ENCODE measurements around the gene CMYA5. TPM values are rescaled to one million over a fixed set of nuclear protein-coding genes. Genes with fewer than 3 reads are reported as not detected.
"Not testable (repeated sequence)": the region's sequence is repeated elsewhere in the genome, so short reads cannot be mapped to it uniquely, and the experiment has no call there.

The CMYA5 gene
- total RNA-seq, 1 donor from 2014 or later: under 0.01 TPM

DNA sequence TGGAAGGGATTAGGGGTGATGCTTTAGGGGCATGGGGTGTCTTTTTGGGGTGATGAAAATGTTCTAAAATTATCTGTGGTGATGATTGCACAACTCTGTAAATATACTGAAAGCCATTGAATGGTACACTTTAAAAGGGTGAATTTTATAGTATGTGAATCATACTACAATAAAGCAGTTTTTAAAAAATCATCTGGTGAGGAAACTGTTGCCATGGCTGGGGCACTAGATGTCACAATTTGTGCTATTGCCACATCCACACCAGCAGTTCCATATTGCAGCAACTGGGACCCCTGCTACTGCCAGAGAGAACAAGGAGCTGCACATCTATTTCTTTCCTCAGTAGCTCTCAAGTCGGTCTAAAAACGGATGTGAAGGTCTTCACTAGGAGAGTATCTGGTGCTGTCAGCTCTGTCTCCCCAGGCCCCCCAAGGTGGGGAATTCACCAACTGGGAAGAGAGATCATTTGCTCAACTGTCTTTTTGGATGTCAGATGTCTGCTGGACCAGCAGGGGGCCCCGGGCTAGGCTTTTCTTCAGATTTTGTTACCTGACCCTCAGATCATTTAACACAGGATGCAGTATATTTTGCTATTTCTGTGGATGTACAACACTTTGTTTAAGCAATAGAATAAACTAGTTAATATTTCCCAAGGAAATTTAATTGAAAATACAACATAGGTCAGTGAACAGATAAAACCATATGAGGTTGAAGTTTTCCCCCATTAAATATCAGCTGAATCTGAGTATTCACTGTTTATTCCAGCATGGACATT, 13.2 kb downstream of the CMYA5 start:
- peak in 1 of 2 donors; percentile 13 for DNase-seq (ENCODE audit: low read depth in 2 of 2)

DNA sequence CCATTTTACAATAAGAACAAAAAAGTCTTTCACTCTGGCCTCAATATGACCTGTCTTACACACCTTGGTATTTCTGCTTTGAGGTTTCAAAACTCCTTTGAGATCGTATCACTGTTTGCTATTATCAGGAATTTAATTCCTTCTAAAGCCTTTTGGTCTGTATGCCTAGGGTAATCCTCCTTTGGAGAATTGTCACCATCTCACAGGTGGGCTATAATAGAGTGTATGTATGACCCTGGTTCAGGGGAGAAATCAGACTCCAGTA, 13.7 kb downstream of the CMYA5 start:
- DNase-seq (ENCODE audit: low read depth in 2 of 2): no peak

DNA sequence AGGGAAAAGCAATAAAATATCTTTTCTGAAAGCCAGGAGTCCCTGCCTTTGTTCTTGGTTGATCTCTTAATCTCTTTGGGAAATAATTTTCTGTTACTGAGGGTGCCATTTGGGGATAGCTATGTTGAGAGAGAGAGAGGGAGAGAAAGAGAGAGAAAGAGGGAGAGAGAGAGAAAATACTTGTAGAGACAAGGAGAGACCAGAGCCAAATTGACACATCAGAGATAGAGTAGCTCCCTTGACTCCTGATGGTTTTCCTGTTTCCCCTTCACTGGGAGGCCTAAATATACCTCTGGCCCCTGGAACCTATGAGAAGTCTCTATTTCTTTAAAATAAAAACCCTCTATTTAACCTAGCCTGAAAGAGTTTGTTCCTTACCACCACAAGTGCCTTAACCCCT, 14.9 kb downstream of the CMYA5 start:
- DNase-seq (ENCODE audit: low read depth in 2 of 2): no peak

DNA sequence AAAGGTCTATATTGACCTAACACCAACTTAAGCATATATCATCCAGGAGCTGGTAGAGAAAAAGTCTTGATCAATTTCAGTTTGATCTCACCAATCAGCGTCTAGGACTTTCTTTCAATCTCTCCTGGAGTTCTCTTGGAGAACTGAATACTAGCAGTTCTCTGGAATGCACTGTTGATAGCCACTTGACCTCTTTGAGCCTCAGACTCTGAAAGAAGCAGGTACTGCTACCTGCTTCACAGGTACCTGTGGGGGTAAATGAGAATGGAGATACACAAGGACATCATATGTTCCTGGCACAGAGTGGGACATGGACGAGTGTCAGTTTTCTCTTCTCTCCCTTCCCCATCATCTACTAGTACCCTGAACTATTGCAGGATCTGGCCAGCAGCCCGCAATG, 16.0 kb downstream of the CMYA5 start:
- DNase-seq (ENCODE audit: low read depth in 2 of 2): no peak

DNA sequence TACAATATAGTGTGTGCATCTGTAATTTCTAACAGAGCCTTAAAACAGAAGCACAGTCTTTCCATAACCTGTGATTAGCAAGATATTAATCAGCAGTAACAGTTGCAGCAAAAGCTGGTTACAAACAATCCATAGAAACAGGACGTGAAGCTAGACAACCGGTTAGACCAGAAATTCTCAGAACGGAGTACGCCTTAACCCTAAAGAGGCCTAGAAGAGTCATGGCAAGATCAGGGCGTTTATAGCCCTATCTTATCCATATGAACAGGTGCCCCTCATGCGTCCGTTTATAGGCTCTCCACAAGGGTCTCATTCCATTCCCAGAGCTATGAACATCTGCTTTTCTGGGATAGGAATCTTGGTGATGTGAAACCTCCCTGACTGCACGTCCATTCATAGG, 16.7 kb downstream of the CMYA5 start:
- not testable (repeated sequence) for DNase-seq (ENCODE audit: low read depth in 2 of 2)

DNA sequence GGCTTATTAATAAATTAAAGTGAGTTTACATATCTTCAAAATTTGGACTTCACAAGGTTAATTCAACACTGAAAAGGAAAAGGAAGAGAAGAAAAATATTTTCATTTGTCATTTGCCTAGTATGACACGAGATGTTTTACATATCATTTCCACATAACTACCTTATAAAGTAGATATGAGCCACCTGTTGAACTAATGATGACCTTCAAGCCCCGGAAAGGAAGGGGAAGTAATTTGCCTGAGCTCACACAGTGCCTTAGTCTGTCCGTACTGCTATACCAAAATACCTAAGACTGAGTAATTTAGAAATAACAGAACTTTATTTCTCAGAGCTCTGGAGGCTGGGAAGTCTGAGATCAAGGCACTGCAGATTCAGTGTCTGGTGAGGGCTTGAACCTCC, 17.9 kb downstream of the CMYA5 start:
- DNase-seq (ENCODE audit: low read depth in 2 of 2): no peak

DNA sequence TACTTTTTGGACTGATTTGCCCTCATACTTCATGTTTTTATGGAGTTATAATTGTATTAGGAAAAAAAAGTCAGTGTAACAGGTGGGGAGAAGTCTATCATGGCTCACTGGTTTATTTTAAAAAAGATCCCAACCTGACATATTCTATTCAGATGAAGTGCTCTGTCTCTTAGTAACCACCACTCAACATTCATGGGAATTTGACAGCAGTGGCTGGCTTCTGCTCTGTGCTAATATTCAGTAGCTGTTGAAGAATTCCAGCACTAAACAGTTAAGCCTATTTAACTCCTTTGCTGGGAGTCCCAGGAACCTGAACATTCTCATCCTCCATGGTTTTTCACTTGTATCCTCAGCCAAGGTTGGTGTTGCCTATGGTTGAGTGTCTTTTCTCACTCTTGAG, 23.1 kb downstream of the CMYA5 start:
- no peak for DNase-seq (ENCODE audit: low read depth in 2 of 2)

DNA sequence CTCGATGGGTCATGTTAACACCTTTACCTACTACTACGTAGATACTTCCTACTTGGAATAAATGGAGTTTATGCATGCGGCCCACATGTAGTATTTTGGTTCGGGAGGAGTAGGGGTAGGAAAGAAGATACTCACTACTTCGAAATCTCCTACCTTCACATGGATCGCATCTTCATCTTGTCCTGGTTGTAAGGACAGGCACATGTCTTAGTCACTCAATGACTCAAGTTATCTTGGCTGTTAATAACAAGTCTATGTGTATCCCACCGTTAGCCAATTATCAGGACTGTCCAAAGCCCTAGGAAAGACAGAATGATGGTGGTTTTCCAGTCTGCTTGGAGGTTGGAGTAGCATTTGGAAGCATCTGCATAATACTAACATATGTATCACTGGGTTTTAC, 24.1 kb downstream of the CMYA5 start:
- no peak for DNase-seq (ENCODE audit: low read depth in 2 of 2)

DNA sequence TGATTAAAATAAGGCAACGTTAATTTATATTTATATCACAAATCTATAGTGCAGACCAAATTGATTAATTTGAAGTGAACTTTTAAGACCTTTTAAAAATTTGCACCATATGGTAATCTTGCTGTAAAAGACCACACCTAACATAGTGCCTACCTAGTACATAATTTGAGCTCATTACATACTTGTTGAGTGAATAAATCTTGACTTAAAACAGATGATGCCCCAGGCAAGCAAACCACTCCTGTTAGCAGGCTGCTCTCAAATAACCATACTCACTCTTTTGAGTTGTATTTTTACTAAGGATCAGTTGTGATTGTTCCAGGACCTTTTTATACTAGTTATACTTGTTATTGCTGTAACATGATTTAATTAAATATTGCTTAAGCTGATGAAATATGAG, 27.2 kb downstream of the CMYA5 start:
- no peak for DNase-seq (ENCODE audit: low read depth in 2 of 2)

DNA sequence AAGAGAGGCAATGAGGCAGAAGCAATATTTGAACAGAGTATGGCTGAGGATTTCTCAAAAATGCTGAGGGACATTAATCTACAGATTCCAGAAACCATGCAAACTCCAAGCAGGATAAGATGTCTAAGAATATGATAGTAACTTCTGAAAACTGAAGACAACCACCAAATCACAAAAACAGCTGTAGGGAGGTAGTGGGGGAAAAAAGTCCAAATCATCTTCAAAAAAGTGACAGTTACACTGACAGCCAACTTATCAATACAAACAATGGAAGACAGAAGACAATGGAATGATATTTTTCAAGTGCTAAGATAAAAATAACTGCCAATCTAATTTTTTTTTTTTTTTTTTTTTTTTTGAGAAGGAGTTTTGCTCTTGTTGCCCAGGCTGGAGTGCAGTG, 30.5 kb downstream of the CMYA5 start:
- DNase-seq (ENCODE audit: low read depth in 2 of 2): no peak

DNA sequence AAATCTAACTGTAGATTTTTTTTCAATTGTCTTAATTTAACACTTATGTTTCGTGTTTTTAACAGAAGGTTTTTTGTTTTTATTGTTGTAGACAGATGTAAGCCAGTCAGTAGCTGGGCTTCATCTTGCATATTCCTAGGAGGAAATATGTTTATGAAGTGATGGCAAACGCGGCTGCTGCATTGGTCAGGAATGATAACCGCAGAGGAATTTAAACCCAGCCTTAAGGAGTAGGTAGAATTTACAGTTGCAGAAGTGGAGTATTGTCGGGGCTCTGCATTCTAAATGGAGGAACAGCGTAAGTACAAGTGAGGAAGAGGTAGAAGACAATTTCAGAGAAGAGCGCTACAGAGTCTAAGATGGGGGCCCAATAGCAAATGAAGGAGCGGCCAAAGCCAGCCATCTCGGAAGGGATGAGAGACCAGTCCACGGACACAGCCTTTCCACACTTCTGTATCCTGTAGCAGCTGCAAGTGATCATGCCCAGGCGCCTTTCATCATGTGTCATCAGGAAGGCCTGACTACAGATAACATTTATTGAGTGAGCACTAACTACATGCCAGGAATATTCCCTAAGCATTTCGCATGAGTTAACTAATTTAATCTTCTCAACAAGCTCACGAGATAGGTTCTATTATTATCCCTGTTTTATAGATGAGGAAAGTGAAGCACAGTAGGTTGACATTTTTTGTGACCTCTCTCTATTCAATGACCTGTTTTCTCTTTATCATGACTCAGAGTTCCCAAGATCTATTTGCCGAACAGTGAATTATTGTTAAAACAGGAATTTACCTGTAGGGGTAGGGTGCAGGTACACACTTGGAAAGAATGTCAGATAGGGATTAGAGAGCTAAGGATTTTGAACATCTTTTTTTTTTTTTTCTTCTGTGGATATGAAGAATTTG, 38.1 kb downstream of the CMYA5 start:
- DNase-seq (ENCODE audit: low read depth in 2 of 2): no peak

DNA sequence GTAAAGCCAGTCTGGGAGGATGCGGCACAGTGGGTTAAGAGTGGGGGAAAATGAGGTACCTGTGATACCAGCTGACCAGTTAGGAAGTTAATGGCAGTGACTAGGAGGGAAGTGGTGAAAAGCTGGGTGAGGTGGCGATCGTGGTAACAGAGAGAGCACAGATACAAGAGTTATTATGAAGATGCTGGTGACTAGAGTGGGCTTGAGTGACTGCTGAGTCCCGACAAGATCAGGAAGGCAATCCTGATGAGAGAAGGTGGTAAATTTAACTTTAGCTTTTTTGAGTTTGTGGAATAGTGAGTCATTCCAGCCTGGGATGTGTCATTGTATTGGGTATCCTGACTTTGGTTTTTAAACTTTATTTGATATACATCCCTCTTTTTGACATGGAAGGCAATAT, 38.8 kb downstream of the CMYA5 start:
- no peak for DNase-seq (ENCODE audit: low read depth in 2 of 2)

DNA sequence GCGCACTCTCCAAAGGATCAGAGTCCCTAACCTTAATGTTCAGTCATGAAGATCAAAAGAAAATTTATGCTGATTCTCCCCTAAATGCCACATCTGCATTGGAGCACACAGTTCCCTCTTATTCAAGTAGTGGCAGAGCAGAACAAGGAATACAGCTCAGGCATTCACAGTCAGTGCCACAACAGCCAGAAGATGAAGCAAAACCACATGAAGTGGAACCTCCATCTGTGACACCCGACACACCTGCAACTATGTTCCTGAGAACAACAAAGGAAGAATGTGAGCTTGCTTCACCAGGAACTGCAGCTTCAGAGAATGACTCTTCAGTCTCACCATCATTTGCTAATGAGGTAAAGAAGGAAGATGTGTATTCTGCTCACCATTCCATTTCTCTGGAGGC, 40.0 kb downstream of the CMYA5 start:
- DNase-seq (ENCODE audit: low read depth in 2 of 2): no peak

DNA sequence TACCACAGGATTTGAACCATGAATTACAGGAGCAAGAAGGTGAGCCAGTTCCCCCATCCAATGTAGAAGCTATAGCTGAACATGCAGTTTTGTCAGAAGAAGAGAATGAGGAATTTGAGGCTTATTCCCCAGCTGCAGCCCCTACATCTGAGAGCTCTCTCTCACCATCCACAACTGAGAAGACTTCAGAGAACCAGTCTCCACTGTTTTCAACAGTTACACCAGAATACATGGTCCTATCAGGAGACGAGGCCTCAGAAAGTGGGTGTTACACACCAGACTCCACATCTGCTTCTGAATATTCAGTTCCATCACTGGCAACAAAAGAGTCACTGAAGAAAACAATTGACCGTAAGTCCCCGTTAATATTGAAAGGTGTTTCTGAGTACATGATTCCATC, 40.9 kb downstream of the CMYA5 start:
- DNase-seq (ENCODE audit: low read depth in 2 of 2): no peak

DNA sequence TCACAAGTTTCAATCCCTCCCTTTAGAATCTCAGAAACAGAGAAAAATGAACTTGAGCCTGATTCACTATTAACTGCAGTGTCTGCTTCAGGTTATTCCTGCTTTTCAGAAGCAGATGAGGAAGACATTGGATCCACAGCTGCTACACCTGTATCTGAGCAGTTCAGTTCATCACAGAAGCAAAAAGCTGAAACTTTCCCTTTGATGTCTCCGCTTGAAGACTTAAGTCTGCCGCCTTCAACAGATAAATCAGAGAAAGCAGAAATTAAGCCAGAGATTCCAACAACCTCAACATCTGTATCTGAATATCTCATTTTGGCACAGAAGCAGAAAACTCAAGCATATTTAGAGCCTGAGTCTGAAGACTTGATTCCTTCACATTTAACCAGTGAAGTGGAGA, 42.1 kb downstream of the CMYA5 start:
- no peak for DNase-seq (ENCODE audit: low read depth in 2 of 2)

DNA sequence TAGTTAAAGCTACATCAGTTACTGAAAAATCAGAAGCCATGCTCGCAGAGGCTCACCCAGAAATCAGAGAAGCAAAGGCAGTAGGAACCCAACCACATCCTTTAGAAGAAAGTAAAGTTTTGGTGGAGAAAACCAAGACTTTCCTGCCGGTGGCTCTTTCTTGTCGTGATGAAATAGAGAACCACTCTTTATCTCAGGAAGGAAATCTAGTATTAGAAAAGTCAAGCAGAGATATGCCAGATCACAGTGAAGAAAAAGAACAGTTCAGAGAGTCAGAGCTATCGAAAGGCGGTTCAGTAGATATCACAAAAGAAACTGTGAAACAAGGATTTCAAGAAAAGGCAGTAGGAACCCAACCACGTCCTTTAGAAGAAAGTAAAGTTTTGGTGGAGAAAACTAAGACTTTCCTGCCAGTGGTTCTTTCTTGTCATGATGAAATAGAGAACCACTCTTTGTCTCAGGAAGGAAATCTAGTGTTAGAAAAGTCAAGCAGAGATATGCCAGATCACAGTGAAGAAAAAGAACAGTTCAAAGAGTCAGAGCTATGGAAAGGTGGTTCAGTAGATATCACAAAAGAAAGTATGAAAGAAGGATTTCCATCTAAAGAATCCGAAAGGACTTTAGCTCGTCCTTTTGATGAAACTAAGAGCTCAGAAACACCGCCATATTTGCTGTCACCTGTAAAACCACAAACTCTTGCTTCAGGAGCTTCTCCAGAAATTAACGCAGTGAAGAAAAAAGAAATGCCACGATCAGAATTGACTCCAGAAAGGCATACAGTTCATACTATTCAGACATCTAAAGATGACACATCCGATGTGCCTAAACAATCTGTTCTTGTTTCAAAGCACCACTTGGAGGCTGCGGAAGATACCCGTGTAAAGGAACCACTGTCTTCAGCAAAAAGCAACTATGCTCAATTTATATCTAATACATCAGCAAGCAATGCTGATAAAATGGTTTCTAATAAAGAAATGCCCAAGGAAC, 47.2 kb downstream of the CMYA5 start:
- no peak for DNase-seq (ENCODE audit: low read depth in 2 of 2)

DNA sequence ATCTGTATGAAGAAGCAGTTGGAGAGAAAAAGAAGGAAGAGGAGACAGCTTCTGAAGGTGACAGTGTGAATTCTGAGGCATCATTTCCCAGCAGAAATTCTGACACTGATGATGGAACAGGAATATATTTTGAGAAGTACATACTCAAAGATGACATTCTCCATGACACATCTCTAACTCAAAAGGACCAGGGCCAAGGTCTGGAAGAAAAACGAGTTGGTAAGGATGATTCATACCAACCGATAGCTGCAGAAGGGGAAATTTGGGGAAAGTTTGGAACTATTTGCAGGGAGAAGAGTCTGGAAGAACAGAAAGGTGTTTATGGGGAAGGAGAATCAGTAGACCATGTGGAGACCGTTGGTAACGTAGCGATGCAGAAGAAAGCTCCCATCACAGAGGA, 48.7 kb downstream of the CMYA5 start:
- no peak for DNase-seq (ENCODE audit: low read depth in 2 of 2)

DNA sequence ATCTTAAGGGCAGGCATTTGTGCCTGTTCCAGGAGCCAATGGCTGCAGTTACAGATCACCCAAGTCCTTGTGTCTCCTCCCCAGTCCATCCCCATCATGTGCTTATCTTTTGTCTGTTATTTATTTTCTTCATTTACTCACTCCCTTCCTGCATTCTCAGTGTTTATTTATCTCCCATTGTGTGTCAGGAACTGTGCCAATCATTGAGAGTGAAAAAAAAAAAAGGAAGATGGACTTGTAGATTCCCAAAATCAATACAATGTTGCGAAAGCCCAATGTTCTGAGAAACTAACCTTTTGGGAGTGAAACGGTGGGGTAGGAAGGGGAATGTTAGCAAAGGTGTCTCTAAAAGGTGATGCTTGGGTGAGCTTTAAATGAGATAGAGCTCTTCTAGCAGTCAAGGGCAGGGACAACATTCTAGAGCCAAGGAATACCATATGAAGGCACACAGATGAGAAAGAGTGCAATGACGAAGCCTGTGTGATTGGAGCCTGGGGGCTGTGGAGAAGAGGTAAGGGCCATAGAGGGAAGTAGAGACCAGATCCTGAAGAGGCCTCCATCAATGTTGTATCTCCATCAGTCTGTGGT, 53.0 kb downstream of the CMYA5 start:
- no peak for DNase-seq (ENCODE audit: low read depth in 2 of 2)

DNA sequence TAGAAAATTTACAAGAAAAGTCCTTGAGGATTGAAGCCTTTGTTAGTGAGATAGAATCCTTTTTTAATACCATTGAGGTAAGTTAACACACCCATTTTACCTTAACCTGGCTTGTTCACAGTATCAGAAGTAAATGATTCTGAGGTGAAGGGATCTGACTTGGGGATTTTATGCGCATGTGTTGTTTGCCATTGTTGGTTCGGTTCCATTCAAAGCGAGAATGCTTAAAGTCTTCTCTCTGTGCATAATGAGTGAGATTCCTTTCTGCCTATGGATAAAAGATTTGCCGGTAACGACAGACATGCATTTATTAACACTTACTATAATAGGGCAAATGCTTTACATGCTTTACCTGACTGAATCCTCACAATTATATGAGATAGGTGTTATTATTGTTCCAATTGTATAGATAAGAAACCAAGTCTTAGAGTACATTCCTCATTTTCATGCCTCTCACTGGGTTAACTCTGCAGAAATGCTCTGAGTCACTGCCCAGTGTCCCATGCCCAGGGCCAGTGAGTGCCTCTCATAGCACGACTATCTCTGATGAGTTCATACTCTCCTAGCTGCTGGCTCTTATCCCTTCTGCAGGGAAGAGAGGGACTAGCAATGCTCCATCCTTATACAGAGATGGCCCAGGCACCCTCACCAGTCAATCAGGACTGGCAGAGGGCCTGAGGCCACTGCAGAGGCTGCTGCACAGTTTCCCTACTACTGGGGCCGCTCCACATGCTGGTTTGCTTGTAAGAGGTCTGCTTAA, 54.4 kb downstream of the CMYA5 start:
- no peak for DNase-seq (ENCODE audit: low read depth in 2 of 2)

DNA sequence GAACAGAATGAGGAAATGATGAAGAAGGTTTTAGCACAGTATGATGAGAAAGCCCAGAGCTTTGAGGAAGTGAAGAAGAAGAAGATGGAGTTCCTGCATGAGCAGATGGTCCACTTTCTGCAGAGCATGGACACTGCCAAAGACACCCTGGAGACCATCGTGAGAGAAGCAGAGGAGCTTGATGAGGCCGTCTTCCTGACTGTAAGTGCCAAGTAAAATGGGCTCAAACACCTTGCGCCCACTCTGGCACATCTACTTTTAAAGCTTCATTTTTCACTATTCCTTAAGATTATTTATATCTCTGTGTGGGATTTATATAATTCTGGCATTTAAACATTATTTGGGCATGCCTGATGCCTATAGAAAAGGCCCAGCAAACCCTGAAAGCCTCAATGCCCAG, 55.6 kb downstream of the CMYA5 start:
- no peak for DNase-seq (ENCODE audit: low read depth in 2 of 2)
